ENCODE measurements around the gene EXOC3L4.

- TF ChIP-seq, protein P1, sequence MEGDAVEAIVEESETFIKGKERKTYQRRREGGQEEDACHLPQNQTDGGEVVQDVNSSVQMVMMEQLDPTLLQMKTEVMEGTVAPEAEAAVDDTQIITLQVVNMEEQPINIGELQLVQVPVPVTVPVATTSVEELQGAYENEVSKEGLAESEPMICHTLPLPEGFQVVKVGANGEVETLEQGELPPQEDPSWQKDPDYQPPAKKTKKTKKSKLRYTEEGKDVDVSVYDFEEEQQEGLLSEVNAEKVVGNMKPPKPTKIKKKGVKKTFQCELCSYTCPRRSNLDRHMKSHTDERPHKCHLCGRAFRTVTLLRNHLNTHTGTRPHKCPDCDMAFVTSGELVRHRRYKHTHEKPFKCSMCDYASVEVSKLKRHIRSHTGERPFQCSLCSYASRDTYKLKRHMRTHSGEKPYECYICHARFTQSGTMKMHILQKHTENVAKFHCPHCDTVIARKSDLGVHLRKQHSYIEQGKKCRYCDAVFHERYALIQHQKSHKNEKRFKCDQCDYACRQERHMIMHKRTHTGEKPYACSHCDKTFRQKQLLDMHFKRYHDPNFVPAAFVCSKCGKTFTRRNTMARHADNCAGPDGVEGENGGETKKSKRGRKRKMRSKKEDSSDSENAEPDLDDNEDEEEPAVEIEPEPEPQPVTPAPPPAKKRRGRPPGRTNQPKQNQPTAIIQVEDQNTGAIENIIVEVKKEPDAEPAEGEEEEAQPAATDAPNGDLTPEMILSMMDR (conservative IDR thresholded peaks at IDR 0.05; ENCODE audit: low read length), result no peak
- TF ChIP-seq EZH2phosphoT487 (IDR thresholded peaks at IDR 0.05; ENCODE audit: borderline replicate concordance, low read depth, low read length), result no peak
Observed at GRCh38 chr14:103127356-103127755, 32.8 kb downstream of the EXOC3L4 start.

Measured in OCI-LY7 (cell line).